OCI-LY1 (cell line): ENCODE measurements around the gene GAK.

Experiments used
- EZH2 ChIP-seq: fragments of 200-600 bp; sonication (generic), shearing (Covaris generic); IDR thresholded peaks from 2 replicates; pipeline ENCODE4 v1.8.0; 2017; ENCODE audit warnings: borderline replicate concordance, mixed run types, mild to moderate bottlenecking, antibody characterized with exemption, low read length, moderate library complexity, mixed read lengths
- TF ChIP-seq, protein P1 (sequence below): fragments of 200-600 bp; sonication (generic), shearing (Covaris generic); IDR thresholded peaks from 2 replicates; pipeline ENCODE4 v1.5.1; 2017; ENCODE audit warnings: mild to moderate bottlenecking, antibody characterized with exemption, low read length, moderate library complexity, mixed read lengths

- TF ChIP-seq EZH2 = no peak
- TF ChIP-seq, protein P1, sequence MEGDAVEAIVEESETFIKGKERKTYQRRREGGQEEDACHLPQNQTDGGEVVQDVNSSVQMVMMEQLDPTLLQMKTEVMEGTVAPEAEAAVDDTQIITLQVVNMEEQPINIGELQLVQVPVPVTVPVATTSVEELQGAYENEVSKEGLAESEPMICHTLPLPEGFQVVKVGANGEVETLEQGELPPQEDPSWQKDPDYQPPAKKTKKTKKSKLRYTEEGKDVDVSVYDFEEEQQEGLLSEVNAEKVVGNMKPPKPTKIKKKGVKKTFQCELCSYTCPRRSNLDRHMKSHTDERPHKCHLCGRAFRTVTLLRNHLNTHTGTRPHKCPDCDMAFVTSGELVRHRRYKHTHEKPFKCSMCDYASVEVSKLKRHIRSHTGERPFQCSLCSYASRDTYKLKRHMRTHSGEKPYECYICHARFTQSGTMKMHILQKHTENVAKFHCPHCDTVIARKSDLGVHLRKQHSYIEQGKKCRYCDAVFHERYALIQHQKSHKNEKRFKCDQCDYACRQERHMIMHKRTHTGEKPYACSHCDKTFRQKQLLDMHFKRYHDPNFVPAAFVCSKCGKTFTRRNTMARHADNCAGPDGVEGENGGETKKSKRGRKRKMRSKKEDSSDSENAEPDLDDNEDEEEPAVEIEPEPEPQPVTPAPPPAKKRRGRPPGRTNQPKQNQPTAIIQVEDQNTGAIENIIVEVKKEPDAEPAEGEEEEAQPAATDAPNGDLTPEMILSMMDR = no peak
Measured at GRCh38 chr4:925171-925570, 6.9 kb downstream of the GAK start.
